GM18519 (cell line): ENCODE data around the gene PTPN3.

Experiments used
- ATAC-seq: cut with Tn5 transposase; IDR thresholded peaks from one replicate; pipeline ENCODE4 v1.9.1; 2021; ENCODE audit warnings: mild to moderate bottlenecking, moderate library complexity; ENCODE audit not compliant: unreplicated experiment, low FRiP score

PTPN3 gene

DNA sequence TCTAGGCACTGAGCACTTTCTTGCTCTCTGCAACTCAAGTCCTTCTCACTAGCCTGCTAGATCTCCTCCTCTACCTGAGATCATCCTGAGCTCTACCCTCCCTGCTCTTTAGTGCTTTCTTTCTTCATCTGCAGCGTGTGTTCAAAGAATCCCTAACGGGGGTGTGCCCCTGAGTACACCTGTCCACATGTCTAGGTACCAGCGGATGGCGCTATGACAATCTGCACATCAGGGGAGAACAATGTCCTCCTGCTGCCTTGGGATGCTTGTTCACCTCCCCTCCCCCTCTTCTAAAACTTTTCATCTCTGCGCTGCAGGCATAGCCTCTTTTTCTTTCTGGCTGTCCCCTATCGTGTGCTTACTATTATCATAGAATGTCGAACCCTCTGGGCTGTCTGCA is 42.7 kb downstream of the PTPN3 start:
- no peak for ATAC-seq

DNA sequence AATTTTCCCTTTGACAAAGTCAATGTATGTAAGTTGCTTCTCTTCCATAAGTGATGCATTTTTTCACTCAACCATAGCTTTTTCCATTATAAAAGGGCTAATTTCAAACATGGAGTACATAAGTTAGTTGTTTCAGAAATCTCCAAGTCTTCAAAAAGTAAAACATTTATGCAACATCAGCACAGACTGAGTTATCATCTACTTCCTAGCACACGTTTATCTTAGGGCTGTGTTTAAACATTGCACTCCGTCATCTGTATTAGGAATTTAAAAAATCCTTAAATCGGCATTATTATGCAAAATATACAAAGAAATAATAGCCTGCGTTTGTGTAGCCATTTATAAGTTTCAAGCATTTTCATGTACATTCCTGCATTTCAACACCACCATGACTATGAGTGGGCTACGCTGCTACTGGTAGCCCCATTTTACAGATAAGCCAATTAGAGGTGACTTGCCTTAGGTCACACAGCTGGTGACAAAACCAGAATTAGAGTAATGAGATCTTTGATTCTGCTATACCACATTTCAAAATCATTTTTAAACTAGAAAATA is 43.4 kb downstream of the PTPN3 start:
- no peak for ATAC-seq

DNA sequence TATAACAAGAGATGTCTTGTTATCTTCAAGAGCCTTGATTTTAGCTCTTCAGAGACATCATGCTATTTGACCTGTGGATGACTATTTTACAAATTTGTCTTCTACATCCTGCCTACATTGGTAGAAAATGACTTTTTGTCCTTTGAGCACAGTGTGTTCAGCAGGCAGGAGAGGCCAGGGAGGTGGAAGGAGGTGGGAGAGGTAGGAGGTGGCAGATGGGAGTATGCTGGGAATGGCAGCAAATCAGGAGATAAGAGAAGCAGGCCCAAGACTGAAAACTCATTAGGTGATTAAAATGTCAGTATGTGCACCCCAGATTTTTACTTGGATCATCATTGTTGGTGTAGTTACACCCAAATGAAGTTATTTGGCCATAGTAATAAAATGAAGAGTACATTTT is 44.1 kb downstream of the PTPN3 start:
- no peak for ATAC-seq

DNA sequence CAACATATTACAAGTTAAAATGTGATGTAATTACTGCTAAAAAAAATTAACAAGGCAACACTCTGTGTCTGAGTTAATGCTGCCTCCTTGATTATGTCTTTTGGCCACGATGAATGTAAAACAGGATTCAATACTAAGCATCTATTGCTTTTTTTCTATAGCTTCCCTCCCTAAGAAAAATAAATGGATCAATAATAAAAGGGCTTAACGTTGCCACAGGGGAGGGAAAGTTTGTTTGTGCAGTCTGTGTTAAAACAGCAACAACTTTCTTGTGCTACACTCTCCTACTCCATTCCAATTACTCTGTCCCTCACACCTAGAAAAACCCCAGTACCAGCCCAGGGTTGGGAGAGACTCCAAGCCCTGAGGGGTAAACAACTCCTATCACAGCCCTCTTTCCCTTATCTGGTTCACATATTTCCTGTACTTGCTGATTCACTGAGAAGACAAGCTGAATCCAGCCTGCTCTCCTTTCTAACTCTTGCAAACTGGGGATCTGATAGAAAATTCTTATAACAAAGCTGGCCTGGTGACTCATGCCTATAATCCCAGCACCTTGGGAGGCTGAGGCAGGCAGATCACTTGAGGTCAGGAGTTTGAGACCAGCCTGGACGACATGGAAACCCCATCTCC is 44.8 kb downstream of the PTPN3 start:
- no peak for ATAC-seq

DNA sequence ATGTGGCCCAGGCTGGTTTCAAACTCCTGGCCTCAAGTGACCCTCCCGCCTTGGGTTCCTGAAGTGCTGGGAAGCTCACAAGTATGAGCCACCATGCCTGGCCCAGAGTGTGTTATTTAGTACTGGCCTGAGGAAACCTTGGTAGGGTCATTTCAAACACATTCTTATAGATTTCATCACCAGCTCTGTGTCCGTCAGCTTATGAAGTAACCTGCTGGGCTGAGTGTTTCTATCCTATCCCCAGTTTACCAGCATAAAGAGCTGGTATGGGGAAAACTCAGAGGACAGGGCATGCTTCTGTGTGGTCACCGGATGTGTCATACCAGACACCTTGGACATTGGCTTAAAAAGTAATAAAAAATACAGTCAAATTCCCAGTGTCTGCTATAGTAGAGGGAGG is 45.3 kb downstream of the PTPN3 start:
- no peak for ATAC-seq

DNA sequence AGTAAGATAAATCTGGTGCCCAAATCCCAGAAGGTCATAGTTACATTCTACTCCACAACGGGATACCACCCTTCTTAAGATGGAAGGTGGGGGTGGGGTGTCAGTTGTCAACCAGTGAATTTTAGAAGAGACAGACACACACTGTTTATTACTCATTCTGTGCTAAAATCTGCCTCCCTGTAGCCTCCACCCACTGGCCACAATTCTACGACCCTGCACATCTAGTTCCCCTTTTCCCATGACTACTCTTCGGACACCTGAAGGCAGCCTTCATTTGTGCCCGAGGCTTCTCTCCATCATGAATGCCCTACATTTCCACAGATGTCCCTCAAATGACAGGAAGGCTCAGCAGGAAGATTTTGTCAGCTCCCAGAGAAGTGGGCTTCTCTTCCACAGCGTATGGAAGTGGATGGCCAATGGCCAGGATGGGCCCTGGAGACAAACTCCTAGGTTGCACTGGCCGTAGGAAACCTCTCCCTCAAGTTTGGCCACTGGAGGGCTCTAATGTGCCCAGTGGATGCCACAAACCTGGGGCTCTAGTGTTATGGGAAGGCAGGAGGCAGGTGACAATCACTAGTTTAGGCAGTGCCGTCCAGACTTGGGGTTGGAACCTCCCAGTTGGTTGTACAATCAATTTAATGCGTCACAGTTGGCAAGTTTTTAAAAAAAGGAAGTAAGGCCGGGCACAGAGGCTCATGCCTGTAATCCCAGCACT is 46.6 kb downstream of the PTPN3 start:
- no peak for ATAC-seq

DNA sequence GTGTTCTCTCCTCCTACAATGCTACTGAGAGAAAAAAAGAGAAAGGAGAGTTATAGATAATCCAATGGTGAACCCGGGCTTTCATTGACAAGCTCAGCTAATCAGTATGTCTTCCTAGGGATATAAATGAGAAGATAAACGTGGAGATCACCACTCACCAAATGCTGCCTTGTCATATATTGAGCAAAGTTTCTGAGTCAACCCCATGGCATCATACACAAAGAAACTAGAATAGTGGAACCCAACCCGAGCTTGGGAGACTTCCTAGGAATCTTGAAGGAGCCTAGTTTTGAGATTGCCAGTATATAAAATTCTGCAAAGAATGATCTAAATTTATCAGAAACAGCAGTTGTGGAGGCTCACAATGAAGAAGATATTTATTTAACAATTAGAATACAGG is 47.8 kb downstream of the PTPN3 start:
- no peak for ATAC-seq

DNA sequence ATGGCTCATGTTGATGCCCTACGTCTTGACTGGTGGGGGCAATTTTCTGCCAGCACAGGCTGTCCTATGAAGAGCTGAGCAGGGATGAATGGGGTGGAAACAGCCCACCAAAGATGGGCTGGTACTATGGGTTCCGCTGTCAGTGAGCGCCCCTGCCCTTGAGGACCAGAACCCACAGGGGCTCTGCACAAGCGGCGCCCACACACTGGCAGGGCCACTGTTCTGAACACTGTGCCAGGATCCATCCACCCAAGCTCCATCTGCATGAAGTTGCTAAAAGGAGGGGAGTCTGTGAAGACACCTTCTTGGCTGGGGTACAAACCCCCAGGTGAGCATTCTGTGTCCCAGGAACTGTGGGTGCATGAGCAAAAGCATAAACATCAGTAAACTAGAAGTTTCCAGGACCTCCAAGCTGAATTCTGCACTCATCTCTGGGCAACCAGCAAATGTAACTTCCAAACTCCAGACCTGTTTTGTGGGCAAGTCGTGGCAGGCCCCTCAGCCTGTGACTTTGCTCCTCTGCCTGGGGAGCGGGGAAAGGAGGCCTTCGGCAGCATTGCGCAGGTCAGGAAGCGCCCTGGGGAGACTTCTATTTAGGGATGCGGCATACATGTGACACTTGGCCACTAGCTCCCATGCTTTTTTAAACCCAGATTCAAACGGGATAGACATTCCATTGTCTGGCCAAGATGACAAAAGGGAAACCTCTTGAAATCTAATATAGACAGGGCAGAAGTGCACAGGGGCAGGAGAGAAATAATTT is 48.9 kb downstream of the PTPN3 start:
- no peak for ATAC-seq

DNA sequence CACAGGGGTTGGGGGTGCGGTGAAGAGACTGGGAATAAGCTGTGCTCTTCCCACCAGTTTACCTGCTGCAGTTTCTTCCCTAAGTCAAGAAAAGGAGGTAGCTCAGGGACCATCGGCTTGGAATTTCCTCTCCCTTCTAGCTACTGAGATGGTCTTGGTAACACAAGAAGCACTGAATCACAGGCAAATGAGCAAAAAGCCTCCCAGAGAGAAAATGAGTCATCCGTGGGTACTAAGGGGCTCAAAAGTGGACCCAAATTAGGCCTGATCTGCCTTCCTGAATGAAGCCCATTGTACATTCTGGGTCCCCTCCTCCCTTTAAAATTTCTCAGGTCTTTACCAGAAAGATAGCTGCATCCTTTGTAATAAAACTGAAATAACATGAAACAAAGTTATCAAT is 49.9 kb downstream of the PTPN3 start:
- no peak for ATAC-seq

DNA sequence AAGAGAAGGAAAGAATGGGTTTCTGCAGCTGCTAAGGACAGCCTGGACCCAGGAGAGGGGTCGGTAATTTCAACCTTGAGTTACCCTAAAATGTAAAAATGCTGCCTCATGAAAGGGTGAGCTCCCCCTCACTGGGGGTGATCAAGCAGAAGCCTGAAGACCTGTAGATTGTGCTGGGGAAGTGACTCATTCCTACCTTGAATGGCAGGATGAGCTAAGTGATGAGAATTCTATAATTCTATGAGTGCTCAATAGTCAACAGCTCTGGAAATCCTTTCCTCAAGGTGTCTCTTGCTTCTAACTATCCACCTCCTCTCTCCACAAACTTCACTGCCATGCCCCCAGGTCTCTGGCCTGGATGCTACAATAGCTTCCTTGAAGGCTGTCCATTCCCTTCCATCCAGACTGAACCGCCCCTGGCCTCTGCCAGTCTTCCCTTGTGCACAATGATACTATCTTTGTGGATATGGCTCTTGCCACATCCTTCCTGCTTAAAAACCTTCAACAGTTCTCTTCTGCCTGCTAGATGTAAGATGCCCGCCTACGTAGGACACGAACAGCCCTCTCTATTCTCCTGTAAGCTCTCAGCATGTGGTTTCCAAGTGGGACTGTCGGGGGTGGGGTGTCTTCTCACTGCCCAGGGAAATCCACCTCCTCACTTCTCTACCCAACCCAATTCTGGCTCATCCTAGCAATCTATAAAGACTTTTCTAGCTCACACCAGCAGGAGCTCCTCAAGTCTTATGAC is 50.6 kb downstream of the PTPN3 start:
- ATAC-seq = no peak

DNA sequence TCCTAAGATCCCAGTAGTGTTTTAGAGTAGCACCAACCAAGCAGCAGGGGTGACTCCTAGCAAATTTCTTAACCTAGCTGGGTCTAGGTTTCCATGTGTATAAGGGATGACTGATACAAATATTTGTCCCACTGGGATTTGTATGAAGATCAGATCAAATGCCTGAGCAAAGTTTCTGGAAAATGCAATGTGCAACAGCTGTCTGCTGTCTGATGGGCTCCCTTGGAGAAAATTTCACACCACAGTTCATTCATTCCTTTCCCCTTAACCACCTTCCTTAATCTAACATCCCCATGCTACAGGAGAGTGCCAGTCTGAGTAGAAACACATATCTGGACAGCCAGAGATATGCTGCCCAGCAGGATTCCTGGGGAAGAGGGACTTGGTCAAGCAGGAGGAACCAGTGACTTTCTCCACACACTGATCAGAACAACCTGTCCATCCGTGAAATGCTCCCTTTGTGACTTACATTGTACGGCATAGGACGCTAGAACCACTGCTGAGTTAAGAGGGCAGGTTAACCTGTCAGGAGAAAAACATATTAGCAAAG is 53.3 kb downstream of the PTPN3 start:
- ATAC-seq = no peak

DNA sequence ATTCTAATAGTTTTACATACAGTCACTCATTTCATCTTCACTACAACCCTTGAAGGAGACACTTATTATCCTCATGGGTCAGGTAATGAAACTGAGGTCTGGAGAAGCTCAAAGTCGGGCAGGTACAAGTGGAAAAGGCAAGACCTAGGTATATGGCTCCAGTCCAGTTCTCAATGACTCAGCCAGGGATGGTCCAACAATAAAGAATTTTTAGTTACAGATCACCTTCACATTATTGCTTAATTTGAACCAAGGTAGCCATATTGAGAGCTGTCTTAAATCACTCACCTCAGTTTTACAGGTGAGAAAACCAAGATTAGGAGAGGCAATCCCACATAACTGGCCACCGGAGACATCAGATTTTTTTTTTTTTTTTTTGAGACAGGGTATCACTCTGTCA is 55.4 kb downstream of the PTPN3 start:
- no peak for ATAC-seq

DNA sequence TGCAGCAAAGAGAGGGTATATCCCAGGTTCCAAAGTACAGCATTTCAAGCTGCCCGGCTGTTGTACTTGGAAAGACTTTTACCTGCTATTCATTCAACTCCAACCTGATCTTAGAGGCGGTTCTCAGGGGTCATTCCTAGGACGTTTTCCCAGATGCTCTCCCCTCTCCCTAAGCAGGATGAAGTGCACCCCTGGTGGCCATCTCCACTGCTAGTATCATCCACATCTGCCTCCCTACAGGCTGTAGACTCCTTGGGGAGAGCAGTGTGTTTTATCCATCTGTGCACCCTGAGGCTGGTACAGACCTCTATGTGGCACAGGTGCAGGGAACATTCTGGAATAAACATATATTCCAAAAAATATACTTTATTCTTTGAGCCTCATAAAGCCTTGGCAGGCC is 56.8 kb downstream of the PTPN3 start:
- no peak for ATAC-seq

DNA sequence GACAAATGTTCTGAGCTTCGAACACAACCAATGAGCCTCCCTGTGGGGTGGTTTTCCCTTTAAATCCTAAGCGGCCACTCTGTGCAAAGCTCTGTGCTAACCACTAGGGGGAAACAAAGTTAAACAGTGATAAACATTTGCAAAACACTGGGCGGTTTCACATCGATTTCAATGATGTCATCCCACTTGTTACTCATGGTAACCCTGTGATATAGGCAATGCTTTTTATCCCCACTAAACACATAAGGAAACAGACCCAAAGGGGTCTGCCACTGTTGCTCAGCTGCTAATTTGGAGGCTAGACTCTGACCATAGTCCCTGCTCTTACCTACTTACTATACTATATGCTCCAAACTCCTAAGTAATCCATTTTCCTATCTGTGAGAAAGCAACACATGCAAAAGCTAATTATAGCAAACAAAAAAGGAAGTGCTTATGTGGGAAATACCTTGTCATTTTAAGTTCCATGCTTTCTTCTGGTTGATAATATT is 57.3 kb downstream of the PTPN3 start:
- peak; percentile 97 for ATAC-seq

DNA sequence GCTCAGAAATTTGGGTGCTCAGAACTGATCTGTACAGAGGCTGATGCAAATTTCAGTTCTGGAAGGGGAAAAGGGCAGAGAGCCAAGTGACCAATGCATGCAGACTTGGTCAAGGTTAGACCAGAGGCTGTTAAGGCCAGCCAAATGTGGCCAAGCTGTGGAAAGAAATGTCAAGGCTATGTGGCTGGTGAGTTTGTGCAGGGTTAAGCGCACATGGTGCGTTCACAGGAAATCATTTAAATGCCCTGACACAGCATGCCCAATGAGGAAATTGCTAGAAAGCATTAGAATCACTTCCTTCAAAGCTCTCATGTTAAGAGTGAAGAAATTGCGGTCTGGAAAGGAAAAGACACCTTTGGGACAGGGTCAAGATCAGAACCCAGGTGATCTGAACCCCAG is 58.0 kb downstream of the PTPN3 start:
- no peak for ATAC-seq

DNA sequence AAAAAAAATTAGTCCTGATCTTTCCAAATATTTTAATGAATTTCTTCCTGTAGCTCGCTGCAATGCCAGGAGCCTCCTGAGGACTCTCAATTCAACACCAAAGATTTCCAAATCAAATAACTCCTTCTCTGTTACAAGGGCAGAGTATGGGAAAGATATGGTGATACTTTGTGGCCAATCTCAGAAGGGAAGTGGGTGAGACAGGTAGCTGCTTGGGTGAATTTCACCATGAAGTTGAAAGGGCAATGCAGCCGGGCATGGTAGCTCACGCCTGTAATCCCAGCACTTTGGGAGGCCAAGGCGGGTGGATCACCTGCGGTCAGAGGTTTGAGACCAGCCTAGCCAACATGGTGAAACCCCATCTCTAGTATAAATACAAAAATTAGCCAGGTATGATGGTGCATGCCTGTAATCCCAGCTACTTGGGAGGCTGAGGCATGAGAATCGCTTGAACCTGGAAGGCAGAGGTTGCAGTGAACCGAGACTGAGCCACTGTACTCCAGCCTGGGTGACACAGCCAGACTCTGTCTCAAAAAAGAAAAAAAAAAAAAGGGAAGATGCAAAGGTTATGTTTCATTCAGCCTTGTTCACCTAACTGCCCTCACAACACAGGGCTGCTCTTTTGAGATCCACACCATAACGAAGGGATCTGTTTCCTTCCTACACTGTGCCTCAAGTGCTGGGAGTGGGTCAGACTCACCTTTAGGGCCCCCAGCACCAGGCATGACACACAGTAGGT is 58.6 kb downstream of the PTPN3 start:
- no peak for ATAC-seq

DNA sequence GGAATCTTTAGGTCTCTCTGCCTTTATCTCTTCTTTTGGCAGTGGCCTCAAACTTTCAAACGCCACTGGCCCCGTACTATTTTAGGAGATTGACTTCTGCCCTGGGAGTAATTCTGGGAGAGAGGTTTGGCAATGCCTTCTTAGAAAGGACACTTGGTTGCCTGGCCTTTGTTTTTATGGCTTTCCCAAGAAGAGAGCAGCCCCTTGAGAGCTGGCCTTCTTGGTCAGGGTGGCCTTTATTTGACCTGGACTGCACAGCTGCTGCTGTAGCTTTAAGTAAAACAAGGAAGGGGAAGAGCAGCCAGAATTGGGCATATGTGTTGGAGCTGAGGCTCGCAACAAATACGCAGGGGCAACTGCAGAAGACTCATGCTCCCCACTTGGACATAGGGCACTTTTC is 60.8 kb downstream of the PTPN3 start:
- no peak for ATAC-seq

DNA sequence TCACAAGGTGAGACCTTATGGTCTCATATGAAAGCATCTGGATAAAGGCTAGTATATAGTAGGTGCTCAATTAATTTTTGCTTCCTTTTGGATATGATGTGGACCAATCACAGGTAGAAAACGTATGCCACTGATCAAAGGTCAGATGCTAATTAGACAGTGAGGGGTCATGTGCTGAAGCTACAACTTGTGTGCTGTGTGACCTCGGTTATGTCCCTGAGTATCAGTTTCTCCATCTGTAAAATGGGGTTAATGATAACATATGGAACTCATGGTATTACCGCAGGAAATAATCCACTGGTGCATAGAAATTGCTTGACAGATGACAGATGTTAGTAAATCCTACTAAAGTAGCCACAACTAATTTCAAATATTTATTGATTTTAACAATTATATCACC is 62.0 kb downstream of the PTPN3 start:
- no peak for ATAC-seq

DNA sequence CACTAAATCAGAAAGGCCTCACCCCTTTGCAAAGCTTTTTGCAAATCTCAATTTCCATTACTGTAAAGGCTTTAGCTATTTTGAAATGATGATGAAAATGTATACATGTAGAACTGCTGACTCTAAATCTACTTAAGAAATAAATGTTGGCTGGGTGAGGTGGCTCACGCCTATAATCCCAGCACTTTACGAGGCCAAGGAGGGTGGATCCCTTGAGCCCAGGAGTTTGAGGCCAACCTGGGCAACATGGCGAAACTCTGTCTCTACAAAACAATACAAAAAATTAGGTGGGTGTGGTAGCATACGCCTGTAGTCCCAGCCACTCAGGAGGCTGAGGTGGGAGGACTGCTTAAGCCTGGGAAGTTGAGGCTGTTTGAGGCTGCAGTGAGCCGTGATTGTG is 64.6 kb downstream of the PTPN3 start:
- no peak for ATAC-seq

DNA sequence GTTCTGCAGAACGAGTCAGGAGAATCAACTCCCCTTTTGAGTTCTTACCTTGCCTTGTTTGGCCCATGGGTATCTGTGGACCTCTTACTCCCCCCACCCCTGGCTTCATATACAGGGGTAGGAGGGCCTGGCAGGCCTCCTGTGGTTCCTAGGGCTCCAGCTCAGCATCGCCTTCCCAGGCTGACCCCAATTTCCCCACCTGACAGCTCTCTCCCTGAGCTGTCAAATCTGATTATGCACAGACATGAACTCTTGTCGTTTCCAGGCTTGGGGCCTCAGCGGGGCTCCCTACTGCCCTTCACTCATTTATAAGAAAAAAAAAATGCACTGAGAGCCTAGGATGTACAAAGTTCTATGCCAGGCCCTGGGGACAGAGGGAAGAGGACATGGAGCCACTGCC is 67.9 kb downstream of the PTPN3 start:
- ATAC-seq = no peak
